ENCODE results near the gene GPR150. TPM values are rescaled to one million over a fixed set of nuclear protein-coding genes. Genes with fewer than 3 reads are reported as not detected.

The GPR150 gene
- polyA plus RNA-seq (2013, experiment 1 of 2) = not detected
- not detected for polyA plus RNA-seq (2013, experiment 2 of 2)

DNA sequence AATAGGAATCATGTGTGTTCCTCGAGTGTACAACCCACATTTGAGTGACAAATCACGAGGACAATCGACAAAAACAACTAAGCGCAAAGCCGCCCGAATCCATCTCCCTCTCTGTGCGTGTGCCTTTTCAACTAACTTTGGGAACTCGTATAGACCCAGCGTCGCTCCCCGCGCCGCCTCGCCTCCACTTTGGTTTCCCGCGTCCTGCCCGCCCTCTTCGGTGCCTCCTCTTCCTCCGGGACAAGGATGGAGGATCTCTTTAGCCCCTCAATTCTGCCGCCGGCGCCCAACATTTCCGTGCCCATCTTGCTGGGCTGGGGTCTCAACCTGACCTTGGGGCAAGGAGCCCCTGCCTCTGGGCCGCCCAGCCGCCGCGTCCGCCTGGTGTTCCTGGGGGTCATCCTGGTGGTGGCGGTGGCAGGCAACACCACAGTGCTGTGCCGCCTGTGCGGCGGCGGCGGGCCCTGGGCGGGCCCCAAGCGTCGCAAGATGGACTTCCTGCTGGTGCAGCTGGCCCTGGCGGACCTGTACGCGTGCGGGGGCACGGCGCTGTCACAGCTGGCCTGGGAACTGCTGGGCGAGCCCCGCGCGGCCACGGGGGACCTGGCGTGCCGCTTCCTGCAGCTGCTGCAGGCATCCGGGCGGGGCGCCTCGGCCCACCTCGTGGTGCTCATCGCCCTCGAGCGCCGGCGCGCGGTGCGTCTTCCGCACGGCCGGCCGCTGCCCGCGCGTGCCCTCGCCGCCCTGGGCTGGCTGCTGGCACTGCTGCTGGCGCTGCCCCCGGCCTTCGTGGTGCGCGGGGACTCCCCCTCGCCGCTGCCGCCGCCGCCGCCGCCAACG lies at the start of gene GPR150:
Gene GPR150, plus strand, starts transcription at position 58 of the 840 bp plus-strand sequence. Its CDS starts 189 bp downstream, at position 247.
- Histone ChIP-seq H3K9me3 (ENCODE audit: control insufficient read depth, low read length) (no peaks in the 10 kb centered on the region), H3K4me3 (ENCODE audit: extremely low read depth, insufficient read depth, low read length, poor library complexity, severe bottlenecking) (peak within 1 kb of the TSS; percentile 47), H3K27ac (ENCODE audit: low read depth, low read length, severe bottlenecking) (no peak within 1 kb of the TSS), H3K4me1 (ENCODE audit: control insufficient read depth, insufficient read depth, low read length, poor library complexity, severe bottlenecking) (peaks cover 12% of the 10 kb centered on the region), H3K36me3 (ENCODE audit: control insufficient read depth, insufficient read depth, low read length) (no peaks in the 10 kb centered on the region)
- 1 to 2% methylated on average over 69 to 79 of the region's 85 CpGs for WGBS, 2 experiments (ENCODE audit: insufficient coverage in 2 of 2)

GRCh38 chr5:95572016-95572415 lies 47.9 kb upstream of the GPR150 start:
- Histone ChIP-seq H3K27ac (ENCODE audit: low read depth, low read length, severe bottlenecking) (no peak overlapping the region), H3K36me3 (ENCODE audit: control insufficient read depth, insufficient read depth, low read length) (peaks cover 17% of the 10 kb centered on the region), H3K4me3 (ENCODE audit: extremely low read depth, insufficient read depth, low read length, poor library complexity, severe bottlenecking) (no peak overlapping the region), H3K4me1 (ENCODE audit: control insufficient read depth, insufficient read depth, low read length, poor library complexity, severe bottlenecking) (no peaks in the 10 kb centered on the region), H3K9me3 (ENCODE audit: control insufficient read depth, low read length) (no peaks in the 10 kb centered on the region)
- no CpG with 5 or more reads among the region's 2 CpGs for WGBS, 2 experiments (ENCODE audit: insufficient coverage in 2 of 2)

DNA sequence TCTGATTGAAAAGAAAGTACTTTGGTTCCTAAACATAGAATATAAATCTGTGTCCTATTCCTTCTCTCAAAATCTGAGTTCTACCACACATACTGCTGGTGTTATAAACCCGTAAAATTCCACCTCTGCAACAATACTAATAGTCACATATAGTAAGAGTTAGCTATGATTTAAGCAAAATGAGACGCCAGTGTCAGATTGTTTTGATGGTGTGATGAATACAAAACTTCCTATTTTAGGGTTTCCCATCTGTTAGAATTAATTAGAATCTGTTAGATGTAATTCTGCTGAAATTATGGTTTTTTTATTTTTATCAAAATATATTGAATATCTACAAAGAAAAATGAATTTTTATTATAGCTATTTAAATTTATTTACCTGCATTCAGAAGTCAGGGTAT lies 38.3 kb upstream of the GPR150 start:
- Histone ChIP-seq H3K27ac (ENCODE audit: low read depth, low read length, severe bottlenecking) (no peak overlapping the region), H3K4me1 (ENCODE audit: control insufficient read depth, insufficient read depth, low read length, poor library complexity, severe bottlenecking) (no peaks in the 10 kb centered on the region), H3K4me3 (ENCODE audit: extremely low read depth, insufficient read depth, low read length, poor library complexity, severe bottlenecking) (no peak overlapping the region), H3K36me3 (ENCODE audit: control insufficient read depth, insufficient read depth, low read length) (no peaks in the 10 kb centered on the region), H3K9me3 (ENCODE audit: control insufficient read depth, low read length) (no peaks in the 10 kb centered on the region)
- no CpG with 5 or more reads among the region's 2 CpGs for WGBS, 2 experiments (ENCODE audit: insufficient coverage in 2 of 2)

DNA sequence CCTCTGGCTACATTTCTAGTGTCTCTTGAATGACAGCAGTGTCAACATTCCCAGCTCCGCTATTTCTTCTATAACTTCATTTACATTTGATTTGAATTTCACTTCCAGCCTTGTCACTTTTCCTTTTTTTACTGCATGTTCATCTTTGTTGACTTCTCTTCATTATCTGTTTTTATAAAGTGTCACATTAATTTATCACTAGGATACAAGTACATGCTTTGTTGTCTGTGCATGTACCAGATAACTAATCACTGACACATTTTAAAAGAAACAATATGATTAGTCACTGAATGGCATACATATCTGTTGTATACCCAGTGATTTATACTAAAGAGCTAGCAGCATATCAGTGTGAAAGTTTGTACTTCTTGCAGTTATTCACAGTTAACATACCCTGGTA lies 35.9 kb upstream of the GPR150 start:
- Histone ChIP-seq H3K36me3 (ENCODE audit: control insufficient read depth, insufficient read depth, low read length) (no peaks in the 10 kb centered on the region), H3K4me3 (ENCODE audit: extremely low read depth, insufficient read depth, low read length, poor library complexity, severe bottlenecking) (no peak overlapping the region), H3K27ac (ENCODE audit: low read depth, low read length, severe bottlenecking) (no peak overlapping the region), H3K4me1 (ENCODE audit: control insufficient read depth, insufficient read depth, low read length, poor library complexity, severe bottlenecking) (no peaks in the 10 kb centered on the region), H3K9me3 (ENCODE audit: control insufficient read depth, low read length) (no peaks in the 10 kb centered on the region)
- 92 to 100% methylated on average over 1 of the region's 1 CpG for WGBS, 2 experiments (ENCODE audit: insufficient coverage in 2 of 2)

GRCh38 chr5:95590880-95591279 lies 29.0 kb upstream of the GPR150 start:
- no peak overlapping the region for H3K4me3 ChIP-seq (ENCODE audit: extremely low read depth, insufficient read depth, low read length, poor library complexity, severe bottlenecking)
- 100% methylated on average over 1 of the region's 1 CpG; no CpG with 5 or more reads in 1 of the 2 experiments for WGBS, 2 experiments (ENCODE audit: insufficient coverage in 2 of 2)
- peak overlapping the region; percentile 68 for H3K27ac ChIP-seq (ENCODE audit: low read depth, low read length, severe bottlenecking)
- no peaks in the 10 kb centered on the region for H3K9me3 ChIP-seq (ENCODE audit: control insufficient read depth, low read length)
- peaks cover 15% of the 10 kb centered on the region for H3K4me1 ChIP-seq (ENCODE audit: control insufficient read depth, insufficient read depth, low read length, poor library complexity, severe bottlenecking)
- no peaks in the 10 kb centered on the region for H3K36me3 ChIP-seq (ENCODE audit: control insufficient read depth, insufficient read depth, low read length)

DNA sequence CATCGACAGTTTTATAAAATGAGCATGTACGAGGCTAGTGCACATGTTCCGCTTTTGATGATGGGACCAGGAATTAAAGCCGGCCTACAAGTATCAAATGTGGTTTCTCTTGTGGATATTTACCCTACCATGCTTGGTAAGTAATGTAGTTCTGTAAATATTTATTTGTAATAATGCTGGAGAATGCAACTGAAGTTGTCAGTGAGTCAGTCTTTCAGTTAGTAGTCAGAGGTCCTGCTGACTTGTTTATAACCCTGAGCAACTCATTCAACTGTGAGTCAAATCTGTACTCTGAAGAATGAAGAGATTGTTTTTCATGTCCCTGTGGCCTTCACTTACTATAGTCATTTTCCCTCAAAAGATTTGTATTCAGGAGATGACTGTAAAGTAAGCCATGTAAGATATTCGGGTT lies 28.4 kb upstream of the GPR150 start:
- no peaks in the 10 kb centered on the region for H3K36me3 ChIP-seq (ENCODE audit: control insufficient read depth, insufficient read depth, low read length)
- WGBS, 2 experiments (ENCODE audit: insufficient coverage in 2 of 2) = 90 to 97% methylated on average over 3 to 4 of the region's 5 CpGs
- H3K4me3 ChIP-seq (ENCODE audit: extremely low read depth, insufficient read depth, low read length, poor library complexity, severe bottlenecking) = no peak overlapping the region
- H3K9me3 ChIP-seq (ENCODE audit: control insufficient read depth, low read length) = no peaks in the 10 kb centered on the region
- peaks cover 15% of the 10 kb centered on the region for H3K4me1 ChIP-seq (ENCODE audit: control insufficient read depth, insufficient read depth, low read length, poor library complexity, severe bottlenecking)
- H3K27ac ChIP-seq (ENCODE audit: low read depth, low read length, severe bottlenecking) = peak overlapping the region; percentile 68

- H3K4me3 ChIP-seq (ENCODE audit: extremely low read depth, insufficient read depth, low read length, poor library complexity, severe bottlenecking) = no peak overlapping the region
- H3K4me1 ChIP-seq (ENCODE audit: control insufficient read depth, insufficient read depth, low read length, poor library complexity, severe bottlenecking) = peaks cover 14% of the 10 kb centered on the region
- H3K36me3 ChIP-seq (ENCODE audit: control insufficient read depth, insufficient read depth, low read length) = no peaks in the 10 kb centered on the region
- no peak overlapping the region for H3K27ac ChIP-seq (ENCODE audit: low read depth, low read length, severe bottlenecking)
- no peaks in the 10 kb centered on the region for H3K9me3 ChIP-seq (ENCODE audit: control insufficient read depth, low read length)
- 100% methylated on average over 1 of the region's 3 CpGs; no CpG with 5 or more reads in 1 of the 2 experiments for WGBS, 2 experiments (ENCODE audit: insufficient coverage in 2 of 2)
Observed at GRCh38 chr5:95595289-95595931, 24.5 kb upstream of the GPR150 start.

GRCh38 chr5:95599252-95599651 lies 20.6 kb upstream of the GPR150 start:
- 100% methylated on average over 1 of the region's 1 CpG; no CpG with 5 or more reads in 1 of the 2 experiments for WGBS, 2 experiments (ENCODE audit: insufficient coverage in 2 of 2)
- H3K4me1 ChIP-seq (ENCODE audit: control insufficient read depth, insufficient read depth, low read length, poor library complexity, severe bottlenecking) = no peaks in the 10 kb centered on the region
- H3K9me3 ChIP-seq (ENCODE audit: control insufficient read depth, low read length) = no peaks in the 10 kb centered on the region
- no peak overlapping the region for H3K4me3 ChIP-seq (ENCODE audit: extremely low read depth, insufficient read depth, low read length, poor library complexity, severe bottlenecking)
- no peaks in the 10 kb centered on the region for H3K36me3 ChIP-seq (ENCODE audit: control insufficient read depth, insufficient read depth, low read length)
- H3K27ac ChIP-seq (ENCODE audit: low read depth, low read length, severe bottlenecking) = no peak overlapping the region

DNA sequence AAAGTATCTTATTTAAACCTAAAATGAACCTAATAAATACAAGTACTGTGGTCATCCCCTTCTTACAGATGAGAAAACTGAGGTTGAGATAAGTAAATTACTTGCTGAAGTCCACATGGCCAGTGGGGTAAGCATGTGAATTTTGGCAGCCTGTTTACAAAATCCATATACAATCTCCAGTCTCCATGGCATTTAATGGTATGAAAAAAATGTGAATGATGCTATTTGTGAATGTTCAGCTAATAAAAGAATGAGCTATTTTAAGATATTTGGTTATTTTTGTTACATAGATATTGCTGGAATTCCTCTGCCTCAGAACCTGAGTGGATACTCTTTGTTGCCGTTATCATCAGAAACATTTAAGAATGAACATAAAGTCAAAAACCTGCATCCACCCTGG lies 19.3 kb upstream of the GPR150 start:
- Histone ChIP-seq H3K36me3 (ENCODE audit: control insufficient read depth, insufficient read depth, low read length) (no peaks in the 10 kb centered on the region), H3K4me3 (ENCODE audit: extremely low read depth, insufficient read depth, low read length, poor library complexity, severe bottlenecking) (no peak overlapping the region), H3K27ac (ENCODE audit: low read depth, low read length, severe bottlenecking) (no peak overlapping the region), H3K9me3 (ENCODE audit: control insufficient read depth, low read length) (no peaks in the 10 kb centered on the region), H3K4me1 (ENCODE audit: control insufficient read depth, insufficient read depth, low read length, poor library complexity, severe bottlenecking) (no peaks in the 10 kb centered on the region)
- WGBS, 2 experiments (ENCODE audit: insufficient coverage in 2 of 2) = no CpG with 5 or more reads among the region's 1 CpG

DNA sequence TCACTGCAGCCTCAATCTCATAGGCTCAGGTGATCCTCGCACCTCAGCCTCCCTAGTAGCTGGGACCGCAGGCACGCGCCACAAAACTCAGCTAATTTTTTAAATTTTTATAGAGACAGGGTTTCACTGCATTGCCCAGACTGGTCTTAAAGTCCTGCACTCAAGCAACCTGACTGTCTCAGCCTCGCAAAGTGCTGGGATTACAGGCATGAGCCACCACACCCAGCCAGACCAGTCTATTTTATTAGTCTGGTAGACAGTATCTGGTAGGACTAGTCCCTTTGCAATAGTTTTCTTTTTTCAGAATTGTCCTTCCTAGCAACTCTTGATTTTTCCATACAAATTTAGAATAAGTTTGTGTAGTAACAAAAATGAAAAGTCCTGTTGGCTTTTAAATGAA lies 14.1 kb upstream of the GPR150 start:
- Histone ChIP-seq H3K36me3 (ENCODE audit: control insufficient read depth, insufficient read depth, low read length) (no peaks in the 10 kb centered on the region), H3K9me3 (ENCODE audit: control insufficient read depth, low read length) (no peaks in the 10 kb centered on the region), H3K27ac (ENCODE audit: low read depth, low read length, severe bottlenecking) (no peak overlapping the region), H3K4me3 (ENCODE audit: extremely low read depth, insufficient read depth, low read length, poor library complexity, severe bottlenecking) (no peak overlapping the region), H3K4me1 (ENCODE audit: control insufficient read depth, insufficient read depth, low read length, poor library complexity, severe bottlenecking) (no peaks in the 10 kb centered on the region)
- WGBS, 2 experiments (ENCODE audit: insufficient coverage in 2 of 2) = 82 to 96% methylated on average over 4 to 5 of the region's 5 CpGs

DNA sequence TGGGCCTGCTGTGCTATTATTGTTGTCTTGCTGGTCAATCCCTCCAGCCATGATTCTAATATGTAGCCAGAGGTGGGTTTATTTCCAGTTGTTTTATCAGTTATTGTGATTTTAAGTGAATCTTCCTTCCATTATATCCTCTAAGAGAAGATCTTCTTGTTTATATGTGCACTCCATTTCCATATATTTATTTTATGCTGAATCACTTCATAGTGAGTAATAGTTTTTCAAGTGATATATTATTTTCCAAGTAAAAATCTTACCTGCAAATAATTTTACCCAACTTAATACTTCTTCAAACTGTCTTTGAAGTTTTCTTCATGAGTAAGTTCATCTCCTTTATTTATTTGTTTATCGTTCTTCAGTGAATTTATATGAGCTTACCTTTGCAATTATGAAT lies 13.5 kb upstream of the GPR150 start:
- Histone ChIP-seq H3K4me1 (ENCODE audit: control insufficient read depth, insufficient read depth, low read length, poor library complexity, severe bottlenecking) (no peaks in the 10 kb centered on the region), H3K36me3 (ENCODE audit: control insufficient read depth, insufficient read depth, low read length) (no peaks in the 10 kb centered on the region), H3K9me3 (ENCODE audit: control insufficient read depth, low read length) (no peaks in the 10 kb centered on the region), H3K27ac (ENCODE audit: low read depth, low read length, severe bottlenecking) (no peak overlapping the region), H3K4me3 (ENCODE audit: extremely low read depth, insufficient read depth, low read length, poor library complexity, severe bottlenecking) (no peak overlapping the region)
- WGBS, 2 experiments (ENCODE audit: insufficient coverage in 2 of 2) = no CpG with 5 or more reads among the region's 1 CpG

Measured in mesodermal cell (in vitro differentiated cells).